ENCODE measurements around the gene SDSL.
A peak's percentile ranks its signal among the peaks of the same experiment; 100 is the strongest.

The SDSL gene, protein sequence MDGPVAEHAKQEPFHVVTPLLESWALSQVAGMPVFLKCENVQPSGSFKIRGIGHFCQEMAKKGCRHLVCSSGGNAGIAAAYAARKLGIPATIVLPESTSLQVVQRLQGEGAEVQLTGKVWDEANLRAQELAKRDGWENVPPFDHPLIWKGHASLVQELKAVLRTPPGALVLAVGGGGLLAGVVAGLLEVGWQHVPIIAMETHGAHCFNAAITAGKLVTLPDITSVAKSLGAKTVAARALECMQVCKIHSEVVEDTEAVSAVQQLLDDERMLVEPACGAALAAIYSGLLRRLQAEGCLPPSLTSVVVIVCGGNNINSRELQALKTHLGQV

DNA sequence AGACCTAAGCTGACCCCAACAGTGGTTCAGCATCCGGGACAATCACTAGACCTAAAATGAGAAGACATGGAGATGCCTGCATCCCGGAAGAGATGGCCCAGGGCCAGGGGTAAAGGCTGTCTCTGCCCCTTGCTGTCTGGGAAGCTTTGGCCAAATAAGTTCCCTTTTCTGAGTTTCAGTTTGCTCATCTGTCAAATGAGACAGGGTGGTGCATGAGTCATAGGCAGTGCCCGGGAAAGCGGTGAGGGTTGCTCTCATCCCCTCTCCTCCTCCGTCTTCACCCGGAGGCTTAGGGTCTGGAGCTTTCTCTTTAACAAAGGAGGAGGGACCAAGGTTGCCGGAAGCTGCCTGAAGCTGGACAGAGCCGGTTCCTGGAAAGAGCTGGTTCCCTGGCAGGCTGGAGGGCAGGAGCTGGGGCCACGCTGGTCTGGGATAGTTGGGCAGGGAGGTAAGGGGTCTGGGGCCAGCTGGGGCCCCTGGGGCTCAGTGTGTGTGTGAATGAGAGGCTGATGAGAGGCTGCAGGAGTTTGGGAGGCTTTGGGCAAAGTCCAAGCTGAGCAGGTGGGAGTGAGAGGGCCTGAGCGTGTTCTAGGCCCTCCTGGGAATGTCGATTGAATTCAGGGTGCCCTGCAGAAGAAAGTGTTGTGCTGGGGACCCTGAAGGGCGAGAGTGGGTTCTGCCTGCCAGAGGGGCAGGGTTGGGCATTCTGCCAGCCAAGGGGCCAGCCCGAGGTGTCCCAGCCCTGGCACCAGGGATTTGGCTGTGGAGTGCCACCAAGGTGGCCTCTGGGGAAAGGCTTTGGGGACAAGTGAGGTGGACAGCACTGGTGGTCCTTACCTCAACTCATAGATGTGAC lies at the start of gene SDSL:
TSS of gene SDSL (plus strand) at position 351 of the 856 bp plus-strand sequence. CDS start 5,603 bp downstream, outside the sequence.
- DNase-seq = peak; percentile 67 to 81

DNA sequence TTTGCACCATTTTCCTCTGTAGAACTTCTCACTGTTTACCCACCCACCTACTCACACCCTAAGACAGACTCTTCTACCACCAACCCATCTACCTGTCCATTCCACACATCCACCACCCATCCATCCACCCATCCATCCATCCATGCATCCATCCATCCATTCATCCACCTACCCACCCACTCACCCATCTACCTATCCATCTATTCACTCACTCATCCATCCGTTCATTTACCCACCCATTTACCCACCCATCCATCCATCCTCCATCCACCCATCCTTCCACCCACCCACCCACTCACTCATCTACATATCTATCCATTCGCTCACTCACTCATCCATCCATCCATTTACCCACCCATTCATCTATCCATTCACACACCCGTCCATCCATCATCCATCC lies 48.7 kb upstream of the SDSL start:
- DNase-seq = no peak

DNA sequence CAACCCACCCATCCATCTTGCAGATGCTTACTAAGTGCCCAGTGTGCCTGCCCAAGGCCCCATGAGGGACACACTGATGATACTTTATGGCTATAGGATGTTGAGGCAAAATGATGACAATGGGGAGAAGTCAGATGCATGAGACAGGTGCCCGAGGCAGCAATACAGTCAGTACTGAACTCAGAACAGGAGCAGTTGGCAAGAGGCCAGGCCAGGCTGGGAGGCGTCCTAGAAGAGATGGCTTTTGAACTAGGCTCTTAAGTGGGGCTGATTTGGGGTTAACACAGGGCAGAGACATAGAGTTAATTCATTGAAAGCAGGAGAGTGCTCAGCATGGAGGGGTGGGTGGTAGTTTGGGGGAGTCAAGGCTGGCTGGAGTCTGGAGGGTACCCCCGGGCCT lies 48.2 kb upstream of the SDSL start:
- DNase-seq = no peak

DNA sequence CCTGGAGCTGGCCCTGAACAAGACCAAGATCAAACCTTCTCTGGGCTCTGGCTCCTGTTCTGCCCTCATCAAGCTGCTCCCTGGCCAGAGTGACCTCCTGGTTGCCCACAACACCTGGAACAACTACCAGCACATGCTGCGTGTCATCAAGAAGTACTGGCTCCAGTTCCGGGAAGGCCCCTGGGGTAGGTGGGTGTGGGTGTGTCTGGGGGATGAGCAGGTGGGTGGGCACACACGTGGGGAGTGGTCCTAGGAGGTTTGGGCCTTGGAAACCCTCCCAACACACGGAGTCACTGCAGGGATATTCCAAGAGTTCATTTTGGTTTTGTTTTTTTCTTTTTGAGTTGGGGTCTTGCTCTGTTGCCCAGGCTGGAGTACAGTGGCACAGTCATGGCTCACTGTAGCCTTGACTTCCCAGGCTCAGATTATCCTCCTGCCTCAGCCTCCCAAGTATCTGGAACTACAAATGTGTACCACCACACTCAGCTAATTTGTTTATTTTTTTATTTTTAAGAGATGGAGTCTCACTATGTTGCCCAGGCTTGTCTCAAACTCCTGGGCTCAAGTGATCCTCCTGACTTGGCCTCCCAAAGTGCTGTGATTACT lies 47.3 kb upstream of the SDSL start:
- DNase-seq = no peak

DNA sequence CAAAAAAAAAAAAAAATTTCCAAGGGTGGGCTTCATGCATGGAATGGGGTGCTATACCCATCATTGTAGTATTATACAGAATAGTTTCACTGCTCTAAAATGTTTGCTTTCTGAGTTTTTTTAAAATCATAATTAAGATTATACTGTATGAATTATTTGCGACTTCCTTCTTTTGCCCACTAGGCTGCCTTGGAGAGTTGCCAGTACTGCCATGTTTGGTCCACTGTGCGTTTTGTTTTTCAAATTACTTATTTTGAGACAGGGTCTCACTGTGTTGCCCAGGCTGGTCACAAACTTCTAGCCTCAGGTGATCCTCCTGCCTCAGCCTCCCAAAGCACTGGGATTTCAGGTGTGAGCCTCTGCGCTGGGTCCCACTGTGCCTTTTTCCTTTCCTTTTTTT lies 43.9 kb upstream of the SDSL start:
- no peak for DNase-seq

DNA sequence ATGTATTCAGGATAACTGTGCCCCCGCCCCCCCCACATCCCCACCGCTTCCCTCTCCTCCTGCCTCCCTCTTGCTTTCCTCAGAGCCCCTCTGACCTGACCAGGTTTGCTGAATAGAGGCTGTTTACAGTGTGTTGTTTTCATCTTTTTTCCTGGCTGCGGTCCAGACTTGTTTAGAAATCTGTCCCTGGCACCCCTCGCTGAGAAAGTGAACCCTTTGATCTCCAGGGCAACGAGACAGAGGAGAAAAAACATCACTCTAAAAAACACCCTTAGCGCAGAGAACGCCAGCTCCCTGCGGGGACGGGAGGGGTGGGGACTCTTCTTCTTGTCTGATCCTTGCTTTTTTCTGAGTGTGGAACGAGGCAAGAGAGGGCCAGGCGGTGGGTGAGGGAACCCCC lies 41.0 kb upstream of the SDSL start:
- no peak for DNase-seq

DNA sequence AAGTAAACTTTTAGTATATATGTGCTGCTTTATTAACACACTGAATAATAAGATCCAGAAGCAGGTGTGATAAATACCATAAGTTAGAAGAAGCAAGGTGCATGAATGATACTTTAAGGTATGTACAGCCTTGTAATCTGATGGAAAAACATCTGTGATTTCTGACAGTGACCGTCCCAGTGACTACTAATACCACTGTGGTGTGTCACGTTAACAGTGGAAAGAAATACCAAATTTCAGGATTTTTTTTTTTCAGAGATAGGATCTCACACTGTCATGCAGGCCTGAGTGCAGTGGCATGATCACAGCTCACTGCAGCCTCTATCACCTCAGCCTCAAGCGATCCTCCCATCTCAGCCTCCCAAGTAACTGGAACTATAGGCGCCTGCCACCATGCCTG lies 40.0 kb upstream of the SDSL start:
- DNase-seq = no peak

DNA sequence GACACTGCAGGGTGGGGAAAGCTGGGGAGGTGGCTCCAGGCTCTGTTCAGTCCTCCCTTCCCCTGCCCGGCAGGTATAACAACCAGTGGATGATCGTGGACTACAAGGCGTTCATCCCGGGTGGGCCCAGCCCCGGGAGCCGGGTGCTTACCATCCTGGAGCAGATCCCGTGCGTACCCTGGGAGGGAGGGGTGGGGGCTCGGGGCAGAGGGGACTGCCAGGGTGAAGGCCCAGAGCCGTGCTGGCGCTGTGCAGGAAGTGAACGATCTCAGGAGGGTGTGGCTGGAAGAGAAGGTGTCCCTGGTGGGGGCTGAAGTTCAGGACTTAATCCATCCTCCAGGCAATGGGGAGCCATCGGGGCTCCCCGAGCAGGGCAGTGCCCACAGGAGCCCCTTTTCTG lies 37.4 kb upstream of the SDSL start:
- no peak for DNase-seq

DNA sequence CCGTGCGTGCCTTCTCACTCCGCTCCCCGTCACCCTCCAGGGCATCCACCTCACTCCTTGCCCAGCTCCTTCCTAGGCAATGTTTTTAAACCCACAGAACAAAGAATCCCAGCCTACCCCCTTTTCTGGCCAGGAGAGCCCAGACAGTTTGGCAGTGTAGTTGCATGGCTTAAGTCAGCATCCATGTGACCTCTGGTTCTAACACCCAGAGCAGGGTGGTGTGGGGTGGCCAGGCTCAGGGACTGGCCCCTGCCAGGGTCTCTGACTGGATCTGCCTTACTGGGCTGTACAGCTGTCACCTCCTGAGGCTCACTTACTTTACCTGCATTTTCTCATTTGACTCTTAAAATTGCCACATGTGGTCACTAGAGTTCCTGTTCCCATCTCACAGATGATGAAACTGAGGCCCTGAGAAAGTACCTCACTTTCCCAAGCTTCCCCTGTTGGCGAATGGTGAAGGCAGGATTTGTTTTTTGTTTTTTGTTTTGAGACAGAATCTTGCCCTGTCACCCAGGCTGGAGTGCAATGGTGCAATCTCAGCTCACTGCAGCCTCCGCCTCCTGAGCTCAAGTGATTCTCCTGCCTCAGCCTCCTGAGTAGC lies 36.8 kb upstream of the SDSL start:
- DNase-seq = no peak

DNA sequence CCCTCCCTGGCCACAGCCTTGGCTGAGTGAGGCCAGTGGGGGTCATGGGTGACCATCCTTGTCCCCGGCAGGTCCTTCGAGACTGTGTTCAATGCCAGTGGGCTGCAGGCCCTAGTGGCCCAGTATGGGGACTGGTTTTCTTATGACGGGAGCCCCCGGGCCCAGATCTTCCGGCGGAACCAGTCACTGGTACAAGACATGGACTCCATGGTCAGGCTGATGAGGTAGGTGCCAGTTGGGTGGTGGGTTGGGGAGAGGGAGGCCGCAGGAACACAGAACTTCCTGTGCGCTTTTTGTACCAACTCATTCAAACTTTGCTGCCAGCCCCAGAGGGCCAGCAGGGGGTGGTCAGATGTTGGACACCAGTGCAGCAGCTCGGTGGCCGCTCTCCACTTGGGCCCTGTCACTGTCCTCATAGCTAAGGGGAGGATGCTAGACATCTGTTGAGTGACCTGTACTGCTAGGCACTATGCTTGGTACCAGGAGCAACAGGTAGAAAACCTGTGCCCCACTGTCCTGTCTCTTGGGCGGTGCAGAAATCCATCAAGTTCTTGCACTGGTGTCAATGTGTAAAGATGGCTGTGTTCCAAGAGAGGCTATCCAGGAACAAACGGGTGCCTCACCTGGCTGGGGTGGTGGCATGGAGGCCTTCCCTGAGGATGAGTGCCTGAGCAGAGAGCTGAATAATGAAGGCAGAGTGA lies 35.2 kb upstream of the SDSL start:
- DNase-seq = no peak

DNA sequence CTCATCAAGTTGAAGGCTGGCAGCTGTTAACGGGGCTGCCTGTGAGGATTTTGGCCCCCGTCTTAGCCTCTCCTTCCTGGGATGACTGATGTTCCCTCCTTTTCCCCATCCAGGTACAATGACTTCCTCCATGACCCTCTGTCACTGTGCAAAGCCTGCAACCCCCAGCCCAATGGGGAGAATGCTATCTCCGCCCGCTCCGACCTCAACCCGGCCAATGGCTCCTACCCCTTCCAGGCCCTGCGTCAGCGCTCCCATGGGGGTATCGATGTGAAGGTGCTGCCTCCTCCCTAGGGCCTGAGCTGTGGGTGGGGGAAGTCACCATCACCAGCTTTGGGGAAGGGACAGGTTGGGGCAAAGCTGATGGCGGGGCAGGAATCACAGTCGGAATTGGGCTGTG lies 34.5 kb upstream of the SDSL start:
- no peak for DNase-seq

DNA sequence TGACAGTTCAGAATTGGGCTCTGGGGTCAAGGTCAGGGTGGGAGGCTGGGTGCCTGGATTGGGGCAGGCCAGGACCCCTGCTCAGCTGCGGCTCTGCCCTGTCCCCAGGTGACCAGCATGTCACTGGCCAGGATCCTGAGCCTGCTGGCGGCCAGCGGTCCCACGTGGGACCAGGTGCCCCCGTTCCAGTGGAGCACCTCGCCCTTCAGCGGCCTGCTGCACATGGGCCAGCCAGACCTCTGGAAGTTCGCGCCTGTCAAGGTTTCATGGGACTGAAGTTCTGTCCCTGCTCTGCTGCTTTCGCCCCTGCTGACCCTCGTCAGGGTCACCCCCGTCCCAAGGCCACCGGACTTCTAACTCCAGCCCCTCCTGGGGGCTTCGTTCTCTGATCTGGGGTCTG lies 33.8 kb upstream of the SDSL start:
- DNase-seq = no peak

DNA sequence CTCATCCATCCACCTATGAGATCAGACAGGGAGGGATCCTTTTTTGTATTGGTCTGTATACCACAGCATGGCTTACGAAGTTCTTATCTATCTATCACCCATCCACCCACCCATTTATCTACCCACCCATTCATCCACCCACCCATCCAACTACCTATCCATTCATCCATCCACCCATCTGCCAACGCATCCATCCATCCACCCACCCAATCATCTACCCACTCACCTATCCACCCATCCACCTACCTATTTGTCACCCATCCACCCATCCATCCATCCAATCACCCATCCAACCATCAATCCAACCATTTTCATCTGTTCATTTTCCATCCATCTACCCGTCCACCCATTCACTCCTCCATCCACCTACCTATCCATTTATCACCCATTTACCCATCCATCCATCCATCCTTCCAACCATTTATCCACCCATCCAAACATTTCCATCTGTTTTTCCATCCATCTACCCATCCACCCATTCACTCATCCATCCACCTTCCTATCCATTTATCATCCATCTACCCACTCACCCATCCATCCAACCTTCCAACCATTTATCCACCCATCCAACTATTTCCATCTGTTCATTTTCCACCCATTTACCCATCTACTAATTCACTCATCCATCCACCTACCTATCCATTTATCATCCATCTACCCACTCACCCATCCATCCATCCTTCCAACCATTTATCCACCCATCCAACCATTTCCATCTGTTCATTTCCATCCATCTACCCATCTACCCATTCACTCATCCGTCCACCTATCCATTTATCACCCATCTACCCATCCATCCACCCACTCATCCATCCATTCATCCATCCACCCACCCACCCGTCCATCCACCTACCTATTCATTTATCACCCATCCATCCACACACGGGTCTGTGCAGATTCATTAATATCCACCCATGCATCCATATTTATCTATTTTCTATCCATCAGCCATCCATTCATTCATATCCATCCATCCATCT lies 31.8 kb upstream of the SDSL start:
- DNase-seq = no peak

DNA sequence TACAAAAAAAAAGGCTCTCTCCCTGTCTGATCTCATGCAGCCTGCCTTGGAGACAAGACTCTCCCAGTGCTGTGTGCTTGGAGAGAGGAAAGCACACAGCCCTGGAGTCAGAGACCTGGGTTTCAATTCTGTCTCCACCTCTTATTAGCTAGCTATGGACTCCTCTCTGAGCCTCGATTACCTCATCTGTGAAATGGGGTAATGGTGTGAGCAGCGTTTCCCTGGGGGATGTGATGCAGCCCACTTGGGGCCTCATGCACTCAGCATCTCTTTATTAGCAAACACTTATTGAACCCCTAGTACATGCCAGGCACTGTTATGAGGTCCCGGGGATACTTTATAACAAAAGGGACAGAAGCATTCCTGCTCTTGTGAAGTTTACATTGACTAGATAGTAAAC lies 31.0 kb upstream of the SDSL start:
- no peak for DNase-seq

DNA sequence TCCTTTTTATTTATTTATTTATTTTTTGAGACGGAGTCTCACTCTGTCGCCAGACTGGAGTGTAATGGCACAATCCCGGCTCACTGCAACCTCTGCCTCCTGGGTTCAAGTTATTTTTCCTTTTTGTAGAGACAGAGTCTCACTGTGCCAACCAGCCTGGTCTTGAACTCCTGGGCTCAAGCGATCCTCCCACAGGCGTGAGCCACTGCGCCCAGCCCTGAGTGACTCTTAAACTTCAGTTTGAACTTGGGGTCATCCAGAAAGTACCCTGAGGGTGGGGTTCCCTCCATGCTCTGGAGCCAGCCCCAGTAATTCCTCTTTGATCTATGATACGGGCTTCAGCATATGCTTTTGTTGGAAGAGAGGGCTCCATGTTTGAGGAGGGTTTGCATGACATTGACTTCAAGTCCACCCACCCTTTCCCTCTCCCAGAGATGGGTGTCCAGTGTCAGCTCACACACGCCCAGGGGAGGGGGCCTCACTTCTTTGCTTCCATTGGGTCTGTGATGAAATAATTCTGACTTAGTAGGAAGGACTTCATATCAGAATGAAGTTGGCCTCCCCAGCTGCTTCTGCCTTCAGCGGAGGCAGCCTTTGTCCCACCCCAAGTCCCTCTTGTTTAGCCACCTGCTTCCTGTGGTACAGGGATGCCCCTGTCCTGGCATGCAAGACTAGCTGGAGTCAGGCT lies 30.4 kb upstream of the SDSL start:
- DNase-seq = no peak

DNA sequence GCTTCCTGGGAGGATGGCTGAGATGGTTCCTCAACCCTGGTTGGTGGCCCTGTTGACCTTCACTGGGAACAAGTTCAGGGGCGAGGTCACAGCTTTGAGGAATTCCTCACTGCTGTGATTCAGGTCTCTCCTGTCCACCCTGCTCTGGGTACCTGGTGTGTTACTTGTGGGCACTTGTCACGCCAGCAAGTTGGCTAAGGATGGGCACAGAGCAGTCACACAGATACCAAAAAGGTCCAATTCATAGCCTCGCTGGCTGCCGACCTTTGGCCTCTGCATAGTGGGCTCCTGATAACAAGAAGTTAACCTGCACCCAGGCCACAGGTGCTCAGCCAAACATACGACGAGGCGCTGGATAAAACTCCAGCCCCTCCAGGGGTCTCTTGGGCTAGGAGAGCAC lies 29.7 kb upstream of the SDSL start:
- no peak for DNase-seq

DNA sequence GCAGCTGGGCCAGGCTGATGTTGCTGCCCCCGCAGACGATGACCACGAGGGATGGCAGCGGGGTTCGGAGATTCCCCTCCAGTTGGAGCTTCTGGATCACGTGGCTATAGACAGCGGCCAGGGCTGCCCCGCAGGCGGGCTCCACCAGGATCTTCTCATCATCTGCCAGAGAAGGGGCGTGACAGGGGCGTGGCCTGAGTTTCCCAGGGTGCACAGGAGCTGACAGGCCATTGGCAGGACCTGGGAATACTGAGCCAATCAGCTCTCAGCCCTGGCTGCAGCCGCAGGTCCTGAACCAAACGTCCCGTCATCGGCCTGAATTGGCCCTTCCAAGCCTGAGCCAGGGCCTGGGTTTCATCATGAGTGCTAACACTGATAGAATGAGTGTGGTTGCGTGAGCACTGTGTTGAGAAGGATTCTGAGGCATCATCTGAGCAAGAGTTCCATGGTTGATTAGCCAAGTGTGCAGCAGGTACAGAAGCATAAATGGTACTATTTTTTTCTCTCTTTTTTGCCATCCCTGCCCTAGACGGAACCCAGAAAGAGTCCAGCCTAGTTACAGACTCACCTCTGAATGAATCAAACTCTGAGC lies 29.1 kb upstream of the SDSL start:
- no peak for DNase-seq

DNA sequence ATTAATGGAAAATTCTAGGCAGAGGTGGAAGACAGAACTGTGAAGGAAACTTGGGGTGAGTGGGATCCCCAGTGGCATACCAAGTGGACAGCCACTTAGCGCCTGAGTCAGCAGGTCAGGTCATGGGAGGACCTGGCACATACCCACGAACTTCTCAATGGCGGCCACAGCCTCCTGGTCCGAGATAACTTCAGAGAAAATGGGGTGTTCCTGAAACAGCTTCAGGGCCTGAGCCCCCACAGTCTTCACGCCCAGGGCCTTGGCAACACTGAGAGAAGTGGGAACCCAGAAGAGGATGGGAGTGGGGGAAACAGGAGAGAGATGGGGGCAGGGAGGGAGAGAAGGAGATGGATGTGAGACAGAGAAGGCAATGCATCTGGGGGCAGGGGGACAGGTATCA lies 28.4 kb upstream of the SDSL start:
- no peak for DNase-seq

DNA sequence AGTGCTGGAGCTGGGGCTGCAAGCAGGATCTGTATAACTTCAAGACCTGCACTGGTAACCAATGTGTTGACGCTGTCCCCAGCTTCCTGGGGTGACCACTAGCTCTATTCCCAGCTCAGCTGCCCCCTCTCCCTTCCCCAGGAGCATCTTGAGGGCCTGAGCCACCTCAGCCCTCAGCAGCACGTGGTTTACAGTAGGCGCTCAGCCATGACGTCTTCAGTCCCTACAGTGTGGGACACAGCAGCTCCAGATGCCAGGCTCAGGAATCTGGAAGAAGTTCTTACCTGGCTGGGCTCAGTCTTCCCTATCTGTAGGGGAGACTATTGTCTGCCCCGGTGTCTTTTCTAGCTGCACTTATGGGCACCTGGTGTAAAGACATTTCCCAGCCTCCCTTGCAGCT lies 27.1 kb upstream of the SDSL start:
- DNase-seq = no peak

DNA sequence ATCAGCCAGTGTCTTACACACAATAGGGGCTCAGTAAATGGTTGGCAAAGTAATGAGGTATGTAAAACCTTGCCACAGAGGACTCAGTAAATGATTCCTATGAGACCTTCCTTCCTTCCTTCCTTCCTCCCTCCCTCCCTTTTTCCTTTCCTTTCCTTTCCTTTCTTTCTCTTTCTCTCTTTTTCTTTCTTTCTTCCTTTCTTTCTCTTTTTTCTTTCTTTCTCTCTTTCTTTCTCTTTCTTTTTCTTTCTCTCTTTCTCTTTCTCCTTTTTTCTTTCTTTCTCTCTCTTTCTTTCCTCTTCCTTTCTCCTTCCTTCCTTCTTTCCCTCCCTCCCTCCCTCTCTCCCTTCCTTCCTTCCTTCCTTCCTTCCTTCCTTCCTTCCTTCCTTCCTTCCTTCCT lies 26.0 kb upstream of the SDSL start:
- DNase-seq = no peak

Measured in SHP77 (cell line).